Stimulated activated CD4-positive, alpha-beta T cell treated with anti-CD3 and anti-CD28 coated beads, Interleukin-12 subunit alpha, Interleukin-12 subunit beta, amount 100 ng/mL, for 4 hours (primary cell): Measurements from ENCODE around the gene LCN6.
"Not testable (repeated sequence)": the region's sequence is repeated elsewhere in the genome, so short reads cannot be mapped to it uniquely, and the experiment has no call there.

ENCODE experiments used
- DNase-seq: peaks from one replicate; pipeline ENCODE4 v3.0.0-alpha.2; 2020

LCN6 gene

GRCh38 chr9:136782452-136782851 is 34.1 kb upstream of the LCN6 start:
- no peak for DNase-seq

- DNase-seq, result no peak
Measured at GRCh38 chr9:136779808-136780207, 31.5 kb upstream of the LCN6 start.

DNA sequence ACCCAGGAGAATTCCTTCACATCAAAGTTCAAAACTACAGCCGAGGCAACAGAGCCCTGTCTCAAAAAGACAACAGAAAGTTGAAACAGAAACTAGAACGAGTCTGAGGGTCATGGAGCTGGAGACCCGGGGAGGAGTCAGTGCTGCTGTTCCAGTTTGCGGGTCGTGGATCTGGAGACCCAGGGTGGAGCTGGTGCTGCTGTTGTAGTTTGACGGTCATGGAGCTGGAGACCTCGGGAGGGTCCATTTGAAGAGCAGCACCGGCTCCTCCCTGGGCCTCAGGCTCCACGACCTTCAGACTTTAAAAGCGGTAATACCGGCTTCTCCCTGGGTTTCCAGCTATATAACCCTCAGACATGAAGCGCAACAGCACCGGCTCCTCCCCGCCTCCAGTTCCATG is 29.0 kb upstream of the LCN6 start:
- DNase-seq, result no peak

- DNase-seq, result no peak
Measured at GRCh38 chr9:136776947-136777346, 28.6 kb upstream of the LCN6 start.

DNA sequence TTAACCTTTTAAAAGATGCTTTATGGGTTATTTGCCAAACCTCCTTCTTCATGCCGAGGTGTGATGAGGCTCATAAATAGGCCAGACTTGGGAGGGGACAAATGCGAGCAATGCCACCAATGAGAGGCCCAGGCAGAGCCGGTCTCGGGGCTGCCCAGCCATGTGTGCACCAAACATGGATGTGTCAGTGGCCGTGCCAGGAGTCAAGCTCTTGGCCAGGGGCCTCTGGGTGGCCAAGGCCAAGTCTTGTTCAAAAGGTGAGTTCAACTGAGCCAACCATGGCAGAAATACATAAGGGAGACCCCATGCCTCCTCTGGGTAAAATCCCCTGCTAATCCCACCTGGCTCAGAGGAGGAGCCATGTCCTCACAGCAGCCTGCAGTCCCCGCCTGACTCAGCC is 26.9 kb upstream of the LCN6 start:
- DNase-seq, result no peak

DNA sequence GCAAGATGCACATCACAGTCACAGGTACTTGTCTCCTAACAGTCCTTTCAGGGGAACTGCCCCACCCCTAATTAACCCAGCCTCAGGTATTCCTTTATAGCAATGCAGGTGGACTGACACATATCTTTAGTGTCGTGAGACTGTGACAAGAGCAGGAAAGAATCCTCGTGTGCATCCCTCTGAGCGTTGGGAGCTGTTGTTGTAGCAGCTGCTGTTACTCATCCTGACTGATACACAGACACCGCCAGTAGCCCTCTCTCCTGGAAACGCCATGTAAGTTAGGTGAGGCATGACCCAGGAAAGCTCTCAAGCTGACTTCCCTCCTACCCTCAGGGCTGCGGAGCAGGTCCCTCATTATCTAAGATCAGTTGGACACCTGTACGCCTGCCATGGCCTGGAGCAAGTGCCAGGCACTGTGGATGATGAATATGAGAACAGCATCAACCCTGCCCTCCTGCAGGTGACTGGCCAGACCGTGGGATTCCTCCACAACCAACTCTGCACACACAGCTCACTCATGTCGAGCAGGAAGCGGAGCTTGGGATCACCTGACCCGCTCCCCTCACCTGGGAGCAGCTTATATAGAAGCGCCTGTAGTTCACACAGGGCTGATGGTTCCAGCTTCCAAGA is 26.2 kb upstream of the LCN6 start:
- DNase-seq, result no peak

GRCh38 chr9:136773386-136774044 is 25.2 kb upstream of the LCN6 start:
- DNase-seq, result no peak

GRCh38 chr9:136771907-136772415 is 23.6 kb upstream of the LCN6 start:
- DNase-seq, result no peak

DNA sequence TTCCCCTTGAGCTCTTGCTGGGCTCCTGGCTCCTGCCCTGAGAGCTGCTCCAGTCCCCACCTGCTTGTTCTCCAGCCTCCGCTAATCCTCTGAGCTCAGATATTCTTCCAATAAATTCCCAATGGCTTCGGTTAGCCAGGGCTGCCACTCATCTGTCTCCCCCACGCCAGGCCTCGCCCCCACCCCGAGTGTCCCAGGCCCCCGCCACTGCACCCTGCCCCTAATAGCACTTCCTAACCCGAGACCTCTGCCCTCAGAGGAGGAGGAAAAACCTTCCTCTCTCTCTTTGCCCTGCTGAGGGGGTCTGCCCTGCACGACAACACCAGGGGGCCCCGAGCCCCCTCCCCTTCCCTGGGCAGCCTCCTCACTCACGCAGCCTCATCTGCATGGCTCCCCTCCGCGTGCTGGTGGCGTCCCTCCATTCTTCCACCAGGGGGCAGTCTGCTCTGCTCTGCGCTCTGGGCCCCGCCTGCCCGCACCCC is 21.4 kb upstream of the LCN6 start:
- DNase-seq, result peak; percentile 55

DNA sequence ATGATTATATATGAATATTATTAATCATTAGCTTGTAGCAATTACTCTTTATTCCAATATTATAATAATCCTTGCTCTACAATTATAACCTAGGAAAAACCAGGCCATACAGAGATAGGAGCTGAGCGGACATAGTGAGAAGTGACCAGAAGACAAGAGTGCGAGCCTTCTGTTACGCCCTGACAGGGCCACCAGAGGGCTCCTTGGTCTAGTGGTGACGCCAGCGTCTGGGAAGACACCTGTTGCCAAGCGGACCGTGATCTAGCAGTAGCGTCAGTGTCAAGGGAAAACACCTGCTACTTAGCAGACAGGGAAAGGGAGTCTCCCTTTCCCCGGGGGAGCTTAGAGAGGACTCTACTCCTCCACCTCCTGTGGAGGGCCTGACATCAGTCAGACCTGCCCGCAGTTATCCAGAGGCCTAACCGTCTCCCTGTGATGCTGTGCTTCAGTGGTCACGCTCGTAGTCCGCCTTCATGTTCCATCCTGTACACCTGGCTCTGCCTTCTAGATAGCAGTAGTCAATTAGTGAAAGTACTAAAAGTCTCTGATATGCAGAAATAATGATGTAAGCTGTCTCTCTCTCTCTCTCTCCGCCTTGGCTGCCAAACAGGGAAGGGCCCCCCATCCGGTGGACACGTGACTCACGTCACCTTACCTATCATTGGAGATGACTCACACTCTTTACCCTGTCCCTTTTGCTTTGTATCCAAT is 18.2 kb upstream of the LCN6 start:
- DNase-seq, result peak; percentile 33

DNA sequence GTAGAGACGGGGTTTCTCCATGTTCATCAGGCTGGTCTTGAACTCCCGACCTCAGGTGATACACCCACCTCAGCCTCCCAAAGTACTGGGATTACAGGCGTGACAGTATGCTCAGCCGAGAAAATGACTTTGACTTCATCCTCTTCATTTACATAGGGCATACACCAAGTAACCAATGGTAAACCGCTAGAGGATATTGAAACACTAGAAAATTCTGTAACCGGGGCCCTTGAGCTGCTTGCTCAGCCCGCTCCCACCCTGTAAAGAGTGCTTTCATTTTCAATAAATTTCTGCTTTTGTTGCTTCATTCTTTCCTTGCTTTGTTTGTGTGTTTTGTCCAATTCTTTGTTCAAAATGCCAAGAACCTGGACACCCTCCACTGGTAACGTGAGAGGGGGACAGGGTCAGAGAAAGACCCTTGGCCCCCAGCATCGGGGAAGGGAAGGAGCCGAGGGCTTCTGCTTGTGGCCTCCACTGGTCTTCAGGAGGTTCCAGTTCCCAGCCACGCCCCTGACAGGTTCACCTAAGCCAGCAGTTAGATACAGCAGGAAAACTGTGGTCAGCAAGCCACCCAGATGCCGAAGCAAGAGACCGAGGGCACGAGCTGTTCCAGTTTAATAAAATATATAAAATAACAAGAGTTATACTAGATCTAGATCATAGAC is 17.6 kb upstream of the LCN6 start:
- DNase-seq, result not testable (repeated sequence)

- DNase-seq, result no peak
Measured at GRCh38 chr9:136765041-136765440, 16.7 kb upstream of the LCN6 start.

DNA sequence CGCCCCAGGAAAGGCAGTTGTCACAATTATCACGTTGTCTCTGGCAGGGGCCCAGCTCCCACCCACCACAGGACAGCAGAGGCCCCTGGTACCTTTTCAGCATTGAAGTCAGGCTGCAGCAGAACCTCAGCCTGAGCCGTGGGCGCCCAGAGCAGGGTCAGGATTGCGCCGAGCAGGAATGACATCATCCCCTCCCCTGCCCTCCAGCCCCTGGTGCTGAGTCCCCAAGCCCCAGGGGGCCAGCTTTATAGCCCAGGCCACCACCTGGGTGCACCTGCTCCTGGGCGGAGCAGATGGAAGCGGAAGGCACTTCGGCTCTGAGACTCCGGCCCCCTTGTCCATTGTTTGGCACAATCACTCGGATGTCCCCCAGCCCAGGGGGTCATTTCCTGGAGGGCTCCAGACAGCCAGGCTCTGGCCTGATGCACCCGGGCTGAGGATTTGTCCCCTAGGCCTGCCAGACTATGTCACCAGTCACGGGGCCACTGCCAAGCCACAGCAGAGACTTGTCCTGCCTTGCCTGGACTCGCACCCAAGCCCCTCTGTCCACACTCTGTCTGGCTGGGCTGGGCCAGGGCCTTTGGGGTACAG is 16.1 kb upstream of the LCN6 start, which contains the start of gene LCN15:
LCN15 (minus strand) TSS at position 218 of the 591 bp plus-strand sequence; CDS start at position 188, 30 bp downstream.
- DNase-seq, result no peak

- no peak for DNase-seq
Measured at GRCh38 chr9:136763649-136764035, 15.3 kb upstream of the LCN6 start.

- peak; percentile 58 for DNase-seq
Measured at GRCh38 chr9:136762915-136763648, 14.8 kb upstream of the LCN6 start.

DNA sequence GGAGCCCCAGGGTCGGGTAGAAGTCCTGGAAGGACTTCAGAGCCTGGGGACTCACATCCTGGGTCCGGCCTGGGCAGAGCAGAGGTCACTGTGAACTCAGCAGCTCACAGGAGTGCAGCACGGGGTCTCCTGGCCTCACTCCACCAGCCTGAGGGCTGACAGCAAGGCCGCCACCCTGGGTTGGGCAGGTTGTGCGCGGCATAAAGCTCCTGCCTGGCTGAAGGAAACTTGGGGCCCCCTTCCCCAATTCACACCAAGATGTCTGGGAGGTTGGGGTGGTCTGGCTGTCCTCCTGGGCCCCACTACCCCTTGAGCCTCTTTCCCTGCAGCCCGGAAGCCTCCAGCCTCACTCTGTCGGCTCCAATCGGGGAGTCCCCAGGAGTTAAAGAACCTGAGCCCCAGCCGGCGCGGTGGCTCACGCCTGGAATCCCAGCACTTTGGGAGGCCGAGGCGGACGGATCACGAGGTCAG is 13.9 kb upstream of the LCN6 start:
- no peak for DNase-seq

- no peak for DNase-seq
Measured at GRCh38 chr9:136761545-136761981, 13.2 kb upstream of the LCN6 start.

DNA sequence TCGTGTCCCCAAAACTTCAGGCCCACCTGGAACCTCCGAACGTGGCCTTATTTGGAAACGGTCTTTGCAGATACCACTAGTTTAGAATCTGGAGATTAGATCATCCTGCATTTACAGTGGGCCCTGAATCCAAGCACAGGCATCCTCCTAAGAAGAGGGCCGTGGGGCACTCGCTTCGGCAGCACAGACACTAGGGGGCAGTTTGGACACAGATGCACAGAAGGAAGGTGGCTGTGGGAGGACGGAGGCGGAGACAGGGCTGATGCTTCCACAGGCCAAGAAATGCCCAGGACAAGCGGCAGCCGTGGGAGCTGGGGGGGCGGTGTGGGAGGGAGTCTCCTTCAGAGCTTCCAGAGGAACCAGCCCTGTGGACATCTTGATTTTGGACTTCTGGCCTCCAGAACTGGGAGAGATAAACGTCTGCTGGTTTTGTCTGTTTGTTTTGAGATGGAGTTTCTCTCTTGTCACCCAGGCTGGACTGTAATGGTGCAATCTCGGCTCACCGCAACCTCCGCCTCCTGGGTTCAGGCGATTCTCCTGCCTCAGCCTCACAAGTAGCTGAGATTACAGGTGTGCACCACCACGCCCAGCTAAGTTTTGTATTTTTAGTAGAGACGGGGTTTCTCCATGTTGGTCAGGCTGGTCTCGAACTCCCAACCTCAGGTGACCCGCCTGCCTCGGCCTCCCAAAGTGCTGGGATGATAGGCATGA is 12.7 kb upstream of the LCN6 start:
- DNase-seq, result not testable (repeated sequence)

DNA sequence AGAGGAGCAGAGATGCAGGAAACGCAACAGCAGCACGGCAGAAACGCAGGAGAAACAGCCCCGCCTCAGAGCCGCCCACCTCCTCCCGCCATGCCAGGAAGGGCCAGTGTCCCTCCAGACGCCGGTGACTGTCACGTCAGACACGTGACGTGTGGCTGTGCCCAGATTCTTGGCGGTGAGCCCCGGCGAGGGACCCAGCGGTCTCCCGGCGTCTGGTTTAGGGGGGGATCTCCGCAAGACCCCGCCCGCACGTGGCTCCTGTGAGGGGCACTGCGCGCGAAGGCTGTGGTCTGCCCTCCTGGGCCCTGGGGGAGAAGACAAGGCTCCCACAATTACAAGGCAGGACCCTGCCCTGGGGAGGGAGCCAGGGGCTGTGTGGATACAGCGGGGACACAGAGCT is 12.1 kb upstream of the LCN6 start:
- DNase-seq, result no peak

DNA sequence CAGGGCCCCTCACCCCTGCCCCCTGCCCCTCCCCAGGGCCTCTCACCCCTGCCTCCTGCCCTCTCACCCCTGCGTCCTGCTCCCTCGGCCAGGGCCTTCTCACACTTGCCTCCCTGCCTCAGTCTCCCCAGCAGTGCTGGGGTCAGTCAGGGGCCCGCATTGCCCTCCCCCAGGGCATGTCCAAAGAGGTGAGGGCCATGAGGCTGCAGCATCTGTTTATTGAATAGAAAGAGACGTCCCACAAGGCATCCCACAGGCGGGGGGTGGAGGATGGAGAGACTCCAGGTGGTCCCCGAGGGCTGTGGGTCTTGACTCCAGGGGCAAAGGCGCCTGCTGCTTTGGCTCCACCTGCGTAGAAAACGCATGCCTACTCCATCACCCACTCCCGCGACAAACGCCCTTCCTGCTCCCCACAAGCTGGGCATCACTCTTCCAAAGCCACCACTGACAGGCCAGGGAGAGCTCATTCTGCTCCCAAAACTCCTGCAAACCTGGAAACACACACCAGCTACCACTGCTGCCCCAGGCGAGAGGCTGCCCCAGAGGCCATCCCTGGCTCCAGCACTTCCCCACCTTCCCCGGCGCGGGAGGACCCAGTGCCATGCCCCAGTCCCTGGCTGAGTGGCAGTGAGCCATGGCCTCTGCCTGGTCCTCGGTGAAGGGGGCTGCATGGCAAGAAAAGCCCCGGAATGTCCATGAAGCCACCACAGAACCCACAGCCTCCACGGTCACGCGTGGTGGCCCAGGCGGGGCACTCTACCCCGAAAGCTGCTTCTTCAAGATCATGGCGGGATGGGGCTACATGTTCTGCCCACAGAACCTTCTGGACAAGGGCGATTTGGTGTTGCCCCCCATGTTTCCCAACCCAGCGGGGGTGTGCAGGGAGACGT is 11.4 kb upstream of the LCN6 start:
- DNase-seq, result no peak
